A549 (cell line): Measurements from ENCODE around the gene RAPGEFL1. TPM values are rescaled to one million over a fixed set of nuclear protein-coding genes. Genes with fewer than 3 reads are reported as not detected.

Source experiments
- ATAC-seq, 2 experiments: fragments of 200-7000 bp in 1 of 2; fragments of >200 bp in 1 of 2; cut with Nextera tagmentation in 1 of 2; cut with Tn5 transposase in 1 of 2; 3 replicates each; pipeline versions ENCODE4 v1.8.0 to v1.9.1; 2018 to 2020; ENCODE audit warnings: mild to moderate bottlenecking in 1 of 2, moderate library complexity in 1 of 2
- CTCF ChIA-PET: fragments of 300-600 bp; sonication (Branson Sonifier 250); formaldehyde crosslinking; extraction: SDS; loops from one replicate; lab custom pipeline; 2021; ENCODE audit warnings: antibody characterized with exemption, inconsistent platforms; lab: Yijun Ruan, JAX
- POLR2A ChIA-PET: fragments of 350-600 bp; formaldehyde crosslinking; extraction: SDS; loops from one replicate; lab custom pipeline; 2021; ENCODE audit warnings: antibody characterized with exemption, inconsistent platforms; lab: Yijun Ruan, JAX
- DNase-seq, 2 experiments: peaks; one replicate each; pipeline versions ENCODE4 v3.0.0 to v3.0.0-alpha.2; 2011 to 2016; ENCODE audit warnings: low read depth in 1 of 2, low spot score in 1 of 2
- FAIRE-seq: peaks from 2 replicates; lab custom pipeline; 2011; peaks lifted over from hg19 to GRCh38; lab: Jason Lieb, UNC
- H3K27ac ChIP-seq, 2 experiments: fragments of >200 bp; sonication (Bioruptor Twin); formaldehyde crosslinking; 3 replicates each; pipeline ENCODE4 v1.5.1; 2016 to 2017
- H3K4me1 ChIP-seq: fragments of >200 bp; sonication (Bioruptor Twin); formaldehyde crosslinking; 3 replicates; pipeline ENCODE4 v1.6.1; 2016
- H3K4me2 ChIP-seq: fragments of >200 bp; sonication (Bioruptor Twin); formaldehyde crosslinking; 3 replicates; pipeline ENCODE4 v1.6.1; 2016
- H3K4me3 ChIP-seq: fragments of >200 bp; sonication (Bioruptor Twin); formaldehyde crosslinking; 3 replicates; pipeline ENCODE4 v1.5.1; 2016
- H3K9me3 ChIP-seq: fragments of >200 bp; sonication (Bioruptor Twin); formaldehyde crosslinking; 3 replicates; pipeline ENCODE4 v1.6.1; 2016
- BCL3 ChIP-seq: fragments of >200 bp; sonication (Bioruptor Twin); formaldehyde crosslinking; IDR thresholded peaks from 3 replicates; pipeline ENCODE4 v1.6.1; 2016
- CBX8 ChIP-seq: fragments of 200-600 bp; sonication (generic); IDR thresholded peaks from 2 replicates; pipeline ENCODE4 v1.6.1; 2016
- CEBPB ChIP-seq, 2 experiments: fragments of >200 bp in 1 of 2; sonication (Bioruptor Twin) in 1 of 2; formaldehyde crosslinking in 1 of 2; IDR thresholded peaks; 2 replicates each; pipeline ENCODE4 v1.6.1; 2012 to 2016
- CHD4 ChIP-seq: fragments of 200-600 bp; sonication (generic); IDR thresholded peaks from 2 replicates; pipeline ENCODE4 v1.6.1; 2016; ENCODE audit warnings: antibody characterized with exemption, mild to moderate bottlenecking, borderline replicate concordance
- EHF ChIP-seq: fragments of 250-450 bp; sonication (Bioruptor Pico); IDR thresholded peaks from 2 replicates; pipeline ENCODE4 v1.5.0; 2020; ENCODE audit warnings: mild to moderate bottlenecking
- FOSB ChIP-seq: fragments of 250-450 bp; sonication (Bioruptor Pico); IDR thresholded peaks from 2 replicates; pipeline ENCODE4 v1.5.0; 2020; ENCODE audit warnings: mild to moderate bottlenecking, moderate library complexity
- HEYL ChIP-seq: fragments of 250-450 bp; sonication (Bioruptor Pico); IDR thresholded peaks from 2 replicates; pipeline ENCODE4 v1.8.0; 2021; ENCODE audit warnings: mild to moderate bottlenecking, moderate library complexity
- HMGXB4 ChIP-seq: fragments of 250-450 bp; sonication (Bioruptor Pico); IDR thresholded peaks from 2 replicates; pipeline ENCODE4 v1.5.0; 2021; ENCODE audit warnings: mild to moderate bottlenecking, moderate library complexity, borderline replicate concordance
- KDM5A ChIP-seq: fragments of 200-600 bp; sonication (generic); IDR thresholded peaks from 2 replicates; pipeline ENCODE4 v1.6.1; 2016; ENCODE audit warnings: antibody characterized with exemption, mild to moderate bottlenecking
- MAZ ChIP-seq: fragments of 150-350 bp; IDR thresholded peaks from 2 replicates; pipeline ENCODE4 v1.6.1; 2014; ENCODE audit warnings: antibody characterized with exemption, low read depth, low read length, borderline replicate concordance
- MYC ChIP-seq: IDR thresholded peaks from 2 replicates; pipeline ENCODE4 v1.6.1; 2012; ENCODE audit warnings: mild to moderate bottlenecking, inconsistent platforms, low read length, improper control_type of control experiment, borderline replicate concordance
- NFE2L2 ChIP-seq: fragments of 150-350 bp; conservative IDR thresholded peaks from 2 replicates; pipeline ENCODE4 v1.6.1; 2014; ENCODE audit warnings: low read length
- NPAS2 ChIP-seq: fragments of 250-450 bp; sonication (Bioruptor Pico); IDR thresholded peaks from 2 replicates; pipeline ENCODE4 v1.8.0; 2022; ENCODE audit warnings: mild to moderate bottlenecking, moderate library complexity, borderline replicate concordance
- NR3C1 ChIP-seq: fragments of >200 bp; sonication (Bioruptor Twin); formaldehyde crosslinking; IDR thresholded peaks from 3 replicates; pipeline ENCODE4 v1.6.1; 2017
- POLR2AphosphoS2 ChIP-seq: conservative IDR thresholded peaks from 2 replicates; pipeline ENCODE4 v1.6.1; 2012; ENCODE audit warnings: low read length, improper control_type of control experiment, inconsistent platforms
- RAD21 ChIP-seq, 2 experiments: fragments of >200 bp in 1 of 2; sonication (Bioruptor Twin) in 1 of 2; formaldehyde crosslinking in 1 of 2; IDR thresholded peaks in 1 of 2; conservative IDR thresholded peaks in 1 of 2; 2 replicates in 1 of 2; 3 replicates in 1 of 2; pipeline ENCODE4 v1.6.1; 2012 to 2018; ENCODE audit warnings: inconsistent platforms in 1 of 2
- RARB ChIP-seq: fragments of 250-450 bp; sonication (Bioruptor Pico); IDR thresholded peaks from 2 replicates; pipeline ENCODE4 v1.8.0; 2021; ENCODE audit warnings: mild to moderate bottlenecking, moderate library complexity
- RCOR1 ChIP-seq: fragments of 150-350 bp; IDR thresholded peaks from 2 replicates; pipeline ENCODE4 v1.6.1; 2014; ENCODE audit warnings: antibody characterized with exemption, low read length, low read depth
- SMC3 ChIP-seq: fragments of >200 bp; sonication (Bioruptor Twin); formaldehyde crosslinking; IDR thresholded peaks from 3 replicates; pipeline ENCODE4 v1.6.1; 2018; ENCODE audit warnings: inconsistent platforms
- TP53 ChIP-seq: fragments of 250-450 bp; sonication (Bioruptor Pico); IDR thresholded peaks from 2 replicates; pipeline ENCODE4 v1.5.0; 2021; ENCODE audit warnings: mild to moderate bottlenecking, moderate library complexity
- USF2 ChIP-seq: fragments of 450-650 bp; IDR thresholded peaks from 2 replicates; pipeline ENCODE4 v1.6.1; 2014; ENCODE audit warnings: antibody characterized with exemption
- ZFP36 ChIP-seq: fragments of 450-650 bp; IDR thresholded peaks from 2 replicates; pipeline ENCODE4 v1.6.1; 2014; ENCODE audit warnings: borderline replicate concordance; ENCODE audit not compliant: partially characterized antibody
- ZSCAN20 ChIP-seq: fragments of 250-450 bp; sonication (Bioruptor Pico); IDR thresholded peaks from 2 replicates; pipeline ENCODE4 v1.8.0; 2022; ENCODE audit warnings: mild to moderate bottlenecking, moderate library complexity
- WGBS: methylation state at CpG from one replicate; pipeline ENCODE4 v1.1.6; 2017; ENCODE audit errors: missing lambda C conversion rate; 5-methylcytosine and 5-hydroxymethylcytosine counted together
- polyA plus RNA-seq, 4 experiments: library from polyadenylated mRNA; depleted of rRNA in 3 of 4; stranded (reverse); fragments of >200 nt; fragmentation: RNase III in 1 of 4; extraction: RNeasy Plus Mini Kit Qiagen cat#74134 plus additional on column Dnase treatment in 1 of 4; gene quantifications; 2 replicates in 3 of 4; 3 replicates in 1 of 4; pipeline ENCODE4 v1.2.3, GENCODE V29; 2011 to 2017
- TF ChIP-seq, protein P1 (sequence below): IDR thresholded peaks from 2 replicates; pipeline ENCODE4 v1.6.1; 2012
- TF ChIP-seq, protein P2 (sequence below): IDR thresholded peaks from 2 replicates; pipeline ENCODE4 v1.6.1; 2012; ENCODE audit warnings: low read depth, borderline replicate concordance
- TF ChIP-seq, protein P3 (sequence below): fragments of 200-600 bp; sonication (generic); IDR thresholded peaks from 2 replicates; pipeline ENCODE4 v1.6.1; 2016; ENCODE audit warnings: antibody characterized with exemption, mild to moderate bottlenecking, moderate library complexity

Gene RAPGEFL1
- polyA plus RNA-seq, 2 of the 4 experiments (the other 2 are of a cell fraction) = 4.1 to 4.8 TPM

- Histone ChIP-seq H3K9me3 (peaks cover 5% of the 10 kb centered on the region; the same call in 2 of the 3 replicates), H3K4me2 (no peak overlapping the region), H3K4me1 (peaks cover 17% of the 10 kb centered on the region), H3K4me3 (no peak overlapping the region), H3K27ac (peak overlapping the region in 1 of 2 experiments; percentile 45; a peak in 3 of 6 replicates)
- 92% methylated on average over 2 of the region's 2 CpGs for WGBS
- CTCF ChIA-PET = interaction anchor here (0.8 to 10.7 kb wide), 12 partner anchors 10 to 180 kb away, joined by 3 to 195 read pairs (median 4); partner anchors contain the start of genes CSF3, RAPGEFL1 and WIPF2
- ATAC-seq (no peak), FAIRE-seq (no peak), DNase-seq (no peak)
- TF ChIP-seq, protein P1, sequence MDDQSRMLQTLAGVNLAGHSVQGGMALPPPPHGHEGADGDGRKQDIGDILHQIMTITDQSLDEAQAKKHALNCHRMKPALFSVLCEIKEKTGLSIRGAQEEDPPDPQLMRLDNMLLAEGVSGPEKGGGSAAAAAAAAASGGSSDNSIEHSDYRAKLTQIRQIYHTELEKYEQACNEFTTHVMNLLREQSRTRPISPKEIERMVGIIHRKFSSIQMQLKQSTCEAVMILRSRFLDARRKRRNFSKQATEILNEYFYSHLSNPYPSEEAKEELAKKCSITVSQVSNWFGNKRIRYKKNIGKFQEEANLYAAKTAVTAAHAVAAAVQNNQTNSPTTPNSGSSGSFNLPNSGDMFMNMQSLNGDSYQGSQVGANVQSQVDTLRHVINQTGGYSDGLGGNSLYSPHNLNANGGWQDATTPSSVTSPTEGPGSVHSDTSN = no peak
- TF ChIP-seq ZFP36 (no peak), MAZ (no peak), BCL3 (no peak), EHF (no peak), CEBPB (IDR thresholded peaks at IDR 0.05) (no peak), POLR2AphosphoS2 (no peak), SMC3 (no peak), TP53 (CRISPR knock-in tag) (no peak), RARB (CRISPR knock-in tag) (no peak), KDM5A (no peak), MYC (no peak), ZSCAN20 (CRISPR knock-in tag) (no peak), USF2 (no peak), NPAS2 (CRISPR knock-in tag) (no peak), NFE2L2 (no peak)
- TF ChIP-seq, protein P2, sequence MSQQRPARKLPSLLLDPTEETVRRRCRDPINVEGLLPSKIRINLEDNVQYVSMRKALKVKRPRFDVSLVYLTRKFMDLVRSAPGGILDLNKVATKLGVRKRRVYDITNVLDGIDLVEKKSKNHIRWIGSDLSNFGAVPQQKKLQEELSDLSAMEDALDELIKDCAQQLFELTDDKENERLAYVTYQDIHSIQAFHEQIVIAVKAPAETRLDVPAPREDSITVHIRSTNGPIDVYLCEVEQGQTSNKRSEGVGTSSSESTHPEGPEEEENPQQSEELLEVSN = no peak
- TF ChIP-seq, protein P3, sequence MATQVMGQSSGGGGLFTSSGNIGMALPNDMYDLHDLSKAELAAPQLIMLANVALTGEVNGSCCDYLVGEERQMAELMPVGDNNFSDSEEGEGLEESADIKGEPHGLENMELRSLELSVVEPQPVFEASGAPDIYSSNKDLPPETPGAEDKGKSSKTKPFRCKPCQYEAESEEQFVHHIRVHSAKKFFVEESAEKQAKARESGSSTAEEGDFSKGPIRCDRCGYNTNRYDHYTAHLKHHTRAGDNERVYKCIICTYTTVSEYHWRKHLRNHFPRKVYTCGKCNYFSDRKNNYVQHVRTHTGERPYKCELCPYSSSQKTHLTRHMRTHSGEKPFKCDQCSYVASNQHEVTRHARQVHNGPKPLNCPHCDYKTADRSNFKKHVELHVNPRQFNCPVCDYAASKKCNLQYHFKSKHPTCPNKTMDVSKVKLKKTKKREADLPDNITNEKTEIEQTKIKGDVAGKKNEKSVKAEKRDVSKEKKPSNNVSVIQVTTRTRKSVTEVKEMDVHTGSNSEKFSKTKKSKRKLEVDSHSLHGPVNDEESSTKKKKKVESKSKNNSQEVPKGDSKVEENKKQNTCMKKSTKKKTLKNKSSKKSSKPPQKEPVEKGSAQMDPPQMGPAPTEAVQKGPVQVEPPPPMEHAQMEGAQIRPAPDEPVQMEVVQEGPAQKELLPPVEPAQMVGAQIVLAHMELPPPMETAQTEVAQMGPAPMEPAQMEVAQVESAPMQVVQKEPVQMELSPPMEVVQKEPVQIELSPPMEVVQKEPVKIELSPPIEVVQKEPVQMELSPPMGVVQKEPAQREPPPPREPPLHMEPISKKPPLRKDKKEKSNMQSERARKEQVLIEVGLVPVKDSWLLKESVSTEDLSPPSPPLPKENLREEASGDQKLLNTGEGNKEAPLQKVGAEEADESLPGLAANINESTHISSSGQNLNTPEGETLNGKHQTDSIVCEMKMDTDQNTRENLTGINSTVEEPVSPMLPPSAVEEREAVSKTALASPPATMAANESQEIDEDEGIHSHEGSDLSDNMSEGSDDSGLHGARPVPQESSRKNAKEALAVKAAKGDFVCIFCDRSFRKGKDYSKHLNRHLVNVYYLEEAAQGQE = no peak
- POLR2A ChIA-PET = interaction anchor here (1.4 kb wide), 1 partner anchor 82 kb away, joined by 4 read pairs; no protein-coding TSS in a partner anchor
Observed at GRCh38 chr17:40194821-40195220, 17.6 kb downstream of the RAPGEFL1 start.

- POLR2A ChIA-PET = interaction anchor here (0.6 kb wide), 1 partner anchor 76 kb away, joined by 3 read pairs; no protein-coding TSS in a partner anchor
- H3K4me1 ChIP-seq = peaks cover 7% of the 10 kb centered on the region
- no peak overlapping the region for H3K27ac ChIP-seq
- ATAC-seq = no peak
- H3K9me3 ChIP-seq = peaks cover 5% of the 10 kb centered on the region; the same call in 2 of the 3 replicates
- no peak overlapping the region for H3K4me2 ChIP-seq
- WGBS = 4% methylated on average over 1 of the region's 1 CpG
- CTCF ChIA-PET = interaction anchor here (1.2 to 14.1 kb wide), 10 partner anchors 6 to 157 kb away, joined by 3 to 232 read pairs (median 14); partner anchors contain the start of genes CDC6 and WIPF2
- FAIRE-seq = no peak
- no peak for DNase-seq
- no peak overlapping the region for H3K4me3 ChIP-seq
- TF ChIP-seq RCOR1 = no peak
- TF ChIP-seq HMGXB4 (CRISPR knock-in tag) = no peak
- no peak for TF ChIP-seq CHD4
- TF ChIP-seq FOSB = no peak
- TF ChIP-seq, protein P2 = no peak
- no peak for TF ChIP-seq MYC
- TF ChIP-seq NFE2L2 = no peak
- TF ChIP-seq CEBPB (IDR thresholded peaks at IDR 0.05) = no peak
- no peak for TF ChIP-seq NR3C1
- TF ChIP-seq ZSCAN20 (CRISPR knock-in tag) = no peak
- TF ChIP-seq RAD21 (conservative IDR thresholded peaks at IDR 0.05 in 1 of 2, IDR thresholded peaks at IDR 0.05 in 1 of 2) = no peak
- TF ChIP-seq CBX8 = no peak
- no peak for TF ChIP-seq HEYL (CRISPR knock-in tag)
Observed at GRCh38 chr17:40197550-40197949, 20.3 kb downstream of the RAPGEFL1 start.
